Measurements from ENCODE around the gene DSTN. TPM values are rescaled to one million over a fixed set of nuclear protein-coding genes. Genes with fewer than 3 reads are reported as not detected.

Gene DSTN
- total RNA-seq, 1 experiment from 2014 or later = 202 TPM

- no TSS peak for BruUV-seq (replicated peaks)
- TF ChIP-seq POLR2AphosphoS5 (IDR thresholded peaks at IDR 0.05; ENCODE audit: low read depth, low read length) (0 out of 2 replicates have a peak, but pooled peaks have one; percentile 16), EZH2 (IDR thresholded peaks at IDR 0.05) (no peak)
Observed at GRCh38 chr20:17608701-17609497, 39.0 kb downstream of the DSTN start.

GRCh38 chr20:17609811-17610377 is 40.0 kb downstream of the DSTN start:
- Histone ChIP-seq H3K36me3 (ENCODE audit: control insufficient read depth in 1 of 2, insufficient read depth in 2 of 2, low read length in 2 of 2) (peaks cover 3 to 5% of the 10 kb centered on the region in 2 experiments; a peak in 2 of 4 replicates), H3K27ac (ENCODE audit: low read depth, low read length) (no peak overlapping the region), H3K27me3 (ENCODE audit: insufficient read depth, low read length) (no peaks in the 10 kb centered on the region), H3K4me1 (ENCODE audit: control insufficient read depth in 1 of 2, insufficient read depth in 2 of 2, low read length in 2 of 2) (no peaks in the 10 kb centered on the region), H3K79me2 (ENCODE audit: insufficient read depth, low read length) (peaks cover 5% of the 10 kb centered on the region), H3K9me3 (ENCODE audit: control insufficient read depth in 1 of 2, insufficient read depth in 1 of 2, low read depth in 1 of 2, low read length in 2 of 2) (no peaks in the 10 kb centered on the region), H3K4me3 (replicated peaks in 1 of 2; ENCODE audit: low read depth in 1 of 2, low read length in 2 of 2) (no peak overlapping the region), H3K9me2 (ENCODE audit: insufficient read depth) (no peaks in the 10 kb centered on the region), H4K20me1 (ENCODE audit: insufficient read depth) (no peaks in the 10 kb centered on the region), H3K9ac (ENCODE audit: low read length) (no peak overlapping the region), H2AFZ (ENCODE audit: low read depth, low read length, poor library complexity, severe bottlenecking) (no peak overlapping the region), H3K4me2 (ENCODE audit: low read length) (no peak overlapping the region)
- BruUV-seq (replicated peaks) = no TSS peak
- ChIA-PET RAD21 (ENCODE audit: low non-redundant PET in 1 of 2, low total read pairs in 2 of 2, uncharacterized antibody in 2 of 2, unreplicated experiment in 2 of 2) (no interaction called here), CTCF (interaction anchor here (1.3 to 2.4 kb wide), 3 partner anchors 8 to 73 kb away, joined by 5 to 10 read pairs (median 6); partner anchors contain the start of gene DSTN), POLR2A (interaction anchor here (1.8 kb wide), 1 partner anchor 40 kb away, joined by 5 read pairs; the partner anchor contains the start of gene DSTN)
- intact Hi-C loops (cut with micrococcal nuclease) = no loop called here
- ATAC-seq = no peak
- DNase-seq (ENCODE audit: low read depth, low spot score) = no peak
- no peak for TF ChIP-seq SP1 (IDR thresholded peaks at IDR 0.05; ENCODE audit: low read depth)
- no peak for TF ChIP-seq EGR1 (IDR thresholded peaks at IDR 0.05; ENCODE audit: low read depth)
- no peak for TF ChIP-seq CBX3 (IDR thresholded peaks at IDR 0.05; ENCODE audit: low read depth)
- no peak for TF ChIP-seq SRF (IDR thresholded peaks at IDR 0.05; ENCODE audit: low read depth)
- TF ChIP-seq ZFX (IDR thresholded peaks at IDR 0.05) = no peak
- TF ChIP-seq EZH2phosphoT487 (IDR thresholded peaks at IDR 0.05; ENCODE audit: borderline replicate concordance) = no peak
- no peak for TF ChIP-seq SIN3A (IDR thresholded peaks at IDR 0.05; ENCODE audit: low read depth)
- TF ChIP-seq ELF1 (IDR thresholded peaks at IDR 0.05; ENCODE audit: borderline replicate concordance, low read depth) = no peak
- no peak for TF ChIP-seq YY1 (IDR thresholded peaks at IDR 0.05; ENCODE audit: extremely low read depth, insufficient replicate concordance, low read depth, low read length)
- no peak for TF ChIP-seq TCF7L2 (IDR thresholded peaks at IDR 0.05; ENCODE audit: borderline replicate concordance, extremely low read depth, insufficient read depth, insufficient read length)
- no peak for TF ChIP-seq FOSL1 (IDR thresholded peaks at IDR 0.05; ENCODE audit: low read depth)
- no peak for TF ChIP-seq JUND (IDR thresholded peaks at IDR 0.05)
- no peak for TF ChIP-seq EZH2 (IDR thresholded peaks at IDR 0.05)
- TF ChIP-seq REST (IDR thresholded peaks at IDR 0.05; ENCODE audit: low read depth) = no peak
- TF ChIP-seq ZNF274 (IDR thresholded peaks at IDR 0.05; ENCODE audit: low read depth, low read length) = no peak
- TF ChIP-seq ATF3 (IDR thresholded peaks at IDR 0.05) = no peak

More at GRCh38 chr20:17608701-17609497, 39.0 kb downstream of the DSTN start:
- CTCF ChIA-PET = interaction anchor here (0.5 kb wide), 1 partner anchor 34 kb away, joined by 3 read pairs; no protein-coding TSS in a partner anchor
- RAD21 ChIA-PET (ENCODE audit: low non-redundant PET in 1 of 2, low total read pairs in 2 of 2, uncharacterized antibody in 2 of 2, unreplicated experiment in 2 of 2) = no interaction called here
- Histone ChIP-seq H3K4me1 (ENCODE audit: control insufficient read depth in 1 of 2, insufficient read depth in 2 of 2, low read length in 2 of 2) (no peaks in the 10 kb centered on the region), H3K4me2 (ENCODE audit: low read length) (no peak overlapping the region), H3K9ac (ENCODE audit: low read length) (no peak overlapping the region), H3K79me2 (ENCODE audit: insufficient read depth, low read length) (peaks cover 14% of the 10 kb centered on the region), H3K36me3 (ENCODE audit: control insufficient read depth in 1 of 2, insufficient read depth in 2 of 2, low read length in 2 of 2) (peaks cover 5 to 9% of the 10 kb centered on the region in 2 experiments; a peak in 2 of 4 replicates), H4K20me1 (ENCODE audit: insufficient read depth) (no peaks in the 10 kb centered on the region), H3K9me2 (ENCODE audit: insufficient read depth) (no peaks in the 10 kb centered on the region), H3K4me3 (replicated peaks in 1 of 2; ENCODE audit: low read depth in 1 of 2, low read length in 2 of 2) (no peak overlapping the region), H3K9me3 (ENCODE audit: control insufficient read depth in 1 of 2, insufficient read depth in 1 of 2, low read depth in 1 of 2, low read length in 2 of 2) (no peaks in the 10 kb centered on the region), H3K27me3 (ENCODE audit: insufficient read depth, low read length) (no peaks in the 10 kb centered on the region), H3K27ac (ENCODE audit: low read depth, low read length) (no peak overlapping the region), H2AFZ (ENCODE audit: low read depth, low read length, poor library complexity, severe bottlenecking) (no peak overlapping the region)
- intact Hi-C loops (cut with micrococcal nuclease) = no loop called here
- ATAC-seq = no peak
- DNase-seq (ENCODE audit: low read depth, low spot score) = no peak
- POLR2A ChIA-PET = no interaction called here
